Midbrain (tissue), 1 donor: ENCODE data around the gene BNIPL.
A peak's percentile ranks its signal among the peaks of the same experiment; 100 is the strongest.

ENCODE experiments used
- DNase-seq: peaks from one replicate; lab custom pipeline; 2025; lab: John Stamatoyannopoulos, UW

Gene BNIPL

DNA sequence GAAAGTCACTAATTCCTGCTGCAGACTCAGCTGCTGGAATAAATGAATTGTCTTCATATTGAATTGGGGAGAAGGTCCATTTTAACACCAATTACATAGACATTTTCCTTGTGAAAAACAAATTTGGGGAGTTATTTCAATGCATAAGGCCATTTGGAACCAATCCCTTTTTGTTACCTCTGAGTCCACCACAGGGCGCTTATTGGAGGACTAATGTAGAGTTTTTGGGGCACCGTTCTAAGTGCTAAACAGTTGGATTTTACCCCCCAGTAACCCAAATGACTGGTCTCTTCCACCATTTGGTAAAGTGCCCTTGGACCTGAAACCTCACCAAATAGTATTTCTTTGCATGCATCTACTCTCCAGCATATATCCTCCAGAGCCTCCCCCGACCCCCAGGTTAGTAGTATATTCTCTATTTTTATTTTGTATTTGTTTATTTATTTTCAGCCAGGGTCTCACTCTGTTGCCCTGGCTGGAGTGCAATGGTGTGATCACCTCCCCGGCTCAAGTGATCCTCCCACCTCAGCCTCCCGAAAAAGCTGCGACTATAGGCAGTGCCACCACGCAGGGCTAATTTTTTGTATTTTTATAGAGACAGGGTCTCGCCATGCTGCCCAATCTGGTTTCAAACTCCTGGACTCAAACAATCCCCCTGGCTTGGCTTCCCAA lies 26.6 kb upstream of the BNIPL start:
- no peak for DNase-seq

DNA sequence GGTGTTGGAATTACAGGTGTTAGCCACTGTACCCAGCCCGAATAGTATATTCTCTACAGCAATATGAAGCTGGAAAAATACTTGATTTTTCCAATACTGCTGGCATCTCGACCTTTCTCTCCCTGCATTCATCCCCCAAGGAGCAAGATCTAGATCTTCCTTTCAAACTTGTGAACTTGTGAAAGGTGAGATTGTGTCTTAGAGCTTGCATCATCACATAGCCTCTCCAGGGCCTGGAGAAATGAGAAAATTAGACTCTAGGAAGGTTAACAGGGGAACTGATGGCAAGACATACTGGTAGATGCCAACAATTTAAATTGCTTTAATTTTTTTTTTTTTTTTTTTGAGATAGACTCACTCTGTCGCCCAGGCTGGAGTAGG lies 26.1 kb upstream of the BNIPL start:
- DNase-seq: no peak

DNA sequence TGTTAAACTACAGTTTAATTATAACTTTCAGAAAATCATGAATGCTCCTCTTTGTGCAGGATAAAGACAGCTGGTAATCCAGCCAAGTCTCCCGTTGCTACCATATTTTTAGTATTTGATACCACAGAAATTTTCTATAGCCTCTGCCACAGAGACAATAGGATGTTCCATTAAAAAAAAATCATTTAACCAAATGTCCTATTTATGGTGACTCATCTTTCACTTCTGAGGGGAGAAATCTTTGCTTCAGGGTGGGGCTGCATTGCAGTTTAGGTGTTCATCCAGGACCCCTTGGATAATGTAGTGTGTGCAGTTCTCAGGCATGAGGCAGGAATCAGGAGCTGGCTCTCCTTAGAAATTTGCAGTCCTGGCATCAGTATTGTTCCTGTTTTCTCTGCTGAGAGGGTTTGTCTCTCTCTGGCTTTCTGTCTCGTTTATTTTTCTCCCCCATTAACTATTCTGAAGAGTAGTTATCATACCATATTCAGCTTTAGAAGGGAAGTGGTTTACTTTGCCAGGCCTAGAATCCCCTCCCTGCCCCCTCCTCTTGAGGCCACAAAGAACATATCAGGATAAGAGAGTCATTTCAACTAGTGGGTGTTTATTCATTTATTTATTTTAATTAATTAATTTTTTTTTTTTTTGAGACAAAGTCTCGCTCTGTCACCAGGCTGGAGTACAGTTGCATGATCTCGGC lies 25.1 kb upstream of the BNIPL start:
- DNase-seq: no peak

DNA sequence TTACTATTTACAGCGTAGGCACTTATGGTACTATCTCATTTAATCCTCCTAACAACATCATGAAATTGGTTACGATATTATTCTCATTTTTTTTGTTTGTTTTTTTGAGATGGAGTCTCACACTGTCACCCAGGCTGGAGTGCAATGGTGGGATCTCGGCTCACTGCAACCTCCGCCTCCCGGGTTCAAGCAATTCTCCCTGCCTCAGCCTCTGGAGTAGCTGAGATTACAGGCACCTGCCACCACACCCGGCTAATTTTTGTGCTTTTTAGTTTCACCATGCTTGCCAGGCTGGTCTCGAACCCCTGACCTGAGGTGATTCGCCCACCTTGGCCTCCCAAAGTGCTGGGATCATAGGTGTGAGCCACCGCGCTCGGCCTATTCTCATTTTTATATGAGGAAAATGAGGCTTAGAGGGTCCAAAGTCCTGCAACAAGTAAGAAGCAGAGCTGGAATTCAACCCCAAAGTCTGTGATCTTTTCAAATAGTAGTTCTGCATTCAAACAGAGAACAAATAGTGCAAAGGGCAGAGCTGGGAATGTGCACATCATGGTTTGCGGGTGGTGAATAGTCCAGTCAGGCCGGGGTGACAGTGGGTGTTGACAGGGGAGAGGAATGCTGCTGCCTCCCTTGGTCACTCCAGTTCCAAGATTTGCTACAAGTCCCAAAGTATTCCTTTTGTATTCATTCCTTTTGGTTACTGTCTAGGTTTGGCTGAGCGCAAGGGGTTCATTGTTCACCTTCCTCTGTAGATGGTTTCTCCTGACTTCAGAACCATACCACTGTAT lies 23.5 kb upstream of the BNIPL start:
- no peak for DNase-seq

DNA sequence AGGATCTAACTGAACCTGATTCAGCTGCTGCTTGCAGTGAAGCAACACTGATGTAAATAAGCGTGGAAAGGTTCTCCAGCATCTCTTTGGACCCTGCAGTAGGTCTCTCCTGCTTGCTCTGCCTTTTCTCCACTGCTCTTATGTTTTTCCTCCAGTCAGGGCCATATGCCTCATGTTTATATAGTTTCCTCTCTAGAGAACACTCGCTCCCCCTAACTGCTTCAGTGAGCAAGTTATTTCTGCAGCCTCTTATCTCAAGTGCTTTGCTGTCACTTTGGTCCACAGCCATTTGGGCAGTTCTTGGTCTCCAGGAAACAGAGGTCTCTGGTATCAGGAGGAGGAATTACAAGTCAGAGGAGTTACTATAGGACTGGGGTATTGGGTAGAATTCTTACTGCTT lies 22.9 kb upstream of the BNIPL start:
- no peak for DNase-seq

DNA sequence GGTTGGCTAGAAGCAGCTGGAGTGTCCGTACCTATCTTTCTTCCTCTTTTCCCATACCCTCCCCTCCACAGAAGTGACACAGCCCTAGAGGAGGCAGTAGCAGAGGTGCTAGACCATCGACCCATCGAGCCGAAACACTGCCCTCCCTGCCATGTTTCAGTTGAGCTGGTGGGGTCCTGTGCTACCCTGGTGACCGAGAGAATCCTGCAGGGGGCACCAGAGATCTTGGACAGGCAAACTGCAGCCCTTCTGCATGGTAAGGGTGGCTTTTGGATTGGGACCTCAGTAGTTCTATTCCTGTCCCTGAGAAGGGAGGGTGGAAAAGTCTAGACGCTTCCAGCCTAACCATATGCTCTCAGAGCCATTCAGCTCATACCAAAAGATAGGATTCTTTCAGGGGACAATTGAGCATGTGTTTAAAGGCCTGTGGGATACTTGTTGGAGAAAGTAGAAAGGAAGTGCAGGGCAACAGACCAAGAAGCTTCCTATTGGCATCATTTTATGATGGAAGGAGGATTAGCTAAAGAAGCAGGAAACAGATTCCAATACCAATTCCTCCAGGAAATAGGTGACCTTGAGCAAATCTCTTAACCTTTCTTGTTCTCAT lies 11.7 kb upstream of the BNIPL start:
- DNase-seq: peak; percentile 85

DNA sequence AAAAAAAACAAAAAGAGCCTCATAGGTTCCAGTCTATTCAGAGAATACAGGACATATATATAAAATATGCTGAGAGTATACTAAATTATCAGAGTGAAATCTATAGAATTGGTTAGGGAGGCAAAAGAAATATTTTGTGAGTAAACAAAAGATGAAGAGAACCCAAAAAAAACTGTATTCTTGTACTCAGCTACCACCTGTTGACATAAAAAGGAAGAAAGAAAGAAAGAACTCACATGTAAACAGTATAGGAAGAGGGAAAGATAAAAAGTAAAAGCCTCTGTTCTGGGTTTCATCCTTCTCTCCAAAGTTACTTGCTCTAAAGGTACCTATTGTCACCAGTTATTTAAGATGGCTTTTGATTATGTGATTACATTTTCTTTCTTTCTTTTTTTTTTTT lies 9.9 kb upstream of the BNIPL start:
- DNase-seq: no peak

DNA sequence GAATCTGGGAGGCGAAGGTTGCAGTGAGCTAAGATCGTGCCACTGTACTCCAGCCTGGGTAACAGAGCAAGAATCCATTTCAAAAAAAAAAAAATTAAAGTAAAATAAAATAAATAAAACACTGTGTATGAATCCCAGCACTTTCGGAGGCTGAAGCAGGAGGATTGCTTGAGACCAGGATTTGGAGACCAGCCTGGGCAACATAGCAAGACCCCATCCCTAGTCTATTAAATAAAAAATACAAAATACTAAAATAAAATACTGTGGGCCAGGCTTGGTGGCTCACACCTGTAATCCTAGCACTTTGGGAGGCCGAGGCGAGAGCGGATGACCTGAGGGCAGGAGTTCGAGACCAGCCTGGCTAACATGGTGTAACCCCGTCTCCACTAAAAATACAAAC lies 4.2 kb upstream of the BNIPL start:
- DNase-seq: no peak

DNA sequence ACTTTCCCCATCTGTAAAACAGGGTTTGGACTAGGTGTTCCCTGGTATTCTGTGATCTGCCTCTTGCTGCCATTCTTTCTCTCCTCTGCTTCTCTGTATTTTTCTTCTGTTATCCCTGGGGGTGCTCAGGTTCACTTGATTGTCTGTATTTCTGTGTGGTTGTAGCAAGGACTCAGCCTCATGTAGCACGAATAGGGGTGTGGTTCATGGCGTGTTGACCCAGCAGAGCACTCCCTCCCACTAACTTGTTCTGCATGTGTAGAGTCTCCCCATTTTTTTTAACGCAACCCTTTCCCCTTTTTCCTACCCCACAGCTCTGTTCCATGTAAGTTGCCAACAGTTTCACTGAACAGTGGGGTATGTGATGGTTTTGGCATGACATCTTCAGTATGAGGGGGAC lies 1.2 kb upstream of the BNIPL start:
- no peak for DNase-seq

DNA sequence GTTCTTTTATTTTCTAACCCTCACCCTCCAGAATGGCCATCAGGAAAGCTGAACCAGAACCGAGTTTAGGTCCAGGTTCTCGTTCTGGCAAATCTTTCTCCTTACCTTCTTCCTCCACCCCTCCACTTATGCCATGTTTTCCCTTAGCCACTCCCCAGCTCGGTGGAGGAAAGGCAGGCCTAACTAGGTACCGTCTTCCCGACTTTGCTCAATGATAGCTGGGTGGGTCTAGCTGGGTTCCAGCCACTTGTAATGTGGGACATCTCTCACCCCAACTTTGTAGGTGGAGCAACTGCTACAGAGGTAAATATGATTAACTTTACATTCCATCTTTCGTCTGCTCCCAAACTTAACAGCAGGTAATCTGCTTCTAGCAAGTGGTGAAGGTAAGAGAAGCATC lies 646 bp downstream of the BNIPL start:
- DNase-seq: no peak

DNA sequence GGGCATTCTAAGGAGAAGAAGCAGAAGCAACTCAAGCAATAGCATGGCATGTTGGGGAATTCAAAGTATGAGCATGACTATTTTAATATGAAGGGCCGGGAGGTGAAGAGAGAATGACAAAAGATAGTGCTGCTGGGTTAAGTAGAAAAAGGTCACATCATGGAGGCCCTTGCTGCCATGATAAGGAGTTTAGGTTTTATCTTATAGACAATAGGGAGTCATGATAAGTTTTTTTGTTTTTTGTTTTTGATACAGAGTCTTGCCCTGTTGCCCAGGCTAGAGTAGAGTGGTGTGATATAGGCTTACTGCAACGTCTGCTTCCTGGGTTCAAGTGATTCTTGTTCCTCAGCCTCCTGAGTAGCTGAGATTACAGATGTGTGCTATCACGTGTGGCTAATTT lies 3.1 kb downstream of the BNIPL start:
- DNase-seq: no peak

DNA sequence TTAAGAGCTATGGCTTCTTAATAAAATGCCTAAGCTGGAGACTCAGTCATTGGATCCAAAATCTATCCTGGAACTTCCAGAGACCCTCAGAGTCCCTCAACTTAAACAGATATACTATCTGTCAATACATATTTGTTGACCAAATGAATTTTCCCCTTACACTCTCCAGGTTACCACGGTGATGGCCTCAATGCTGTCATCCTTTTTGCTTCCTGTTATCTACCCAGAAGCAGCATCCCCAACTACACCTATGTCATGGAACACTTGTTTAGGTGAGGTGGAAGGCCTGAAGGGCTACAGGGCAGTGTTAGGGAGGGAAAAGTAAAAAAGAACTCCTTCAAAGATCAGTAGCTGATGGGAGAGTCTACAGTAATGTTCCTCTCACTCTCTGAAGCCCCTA lies 6.8 kb downstream of the BNIPL start:
- DNase-seq: no peak

DNA sequence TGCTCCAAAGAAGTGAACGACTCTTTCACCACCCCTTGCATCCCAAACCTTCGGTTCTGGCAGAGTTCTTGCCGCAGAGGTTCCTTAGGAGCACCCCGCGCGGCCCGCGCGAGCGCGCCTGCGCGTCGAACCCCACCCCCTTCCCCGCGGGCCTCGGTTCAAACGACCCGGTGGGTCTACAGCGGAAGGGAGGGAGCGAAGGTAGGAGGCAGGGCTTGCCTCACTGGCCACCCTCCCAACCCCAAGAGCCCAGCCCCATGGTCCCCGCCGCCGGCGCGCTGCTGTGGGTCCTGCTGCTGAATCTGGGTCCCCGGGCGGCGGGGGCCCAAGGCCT lies 11.2 kb downstream of the BNIPL start, which contains the start of gene C1orf56:
Gene C1orf56 (plus strand): TSS at position 161 of the 334 bp plus-strand sequence. CDS start 97 bp downstream, at position 258.
- DNase-seq: peak; percentile 86

DNA sequence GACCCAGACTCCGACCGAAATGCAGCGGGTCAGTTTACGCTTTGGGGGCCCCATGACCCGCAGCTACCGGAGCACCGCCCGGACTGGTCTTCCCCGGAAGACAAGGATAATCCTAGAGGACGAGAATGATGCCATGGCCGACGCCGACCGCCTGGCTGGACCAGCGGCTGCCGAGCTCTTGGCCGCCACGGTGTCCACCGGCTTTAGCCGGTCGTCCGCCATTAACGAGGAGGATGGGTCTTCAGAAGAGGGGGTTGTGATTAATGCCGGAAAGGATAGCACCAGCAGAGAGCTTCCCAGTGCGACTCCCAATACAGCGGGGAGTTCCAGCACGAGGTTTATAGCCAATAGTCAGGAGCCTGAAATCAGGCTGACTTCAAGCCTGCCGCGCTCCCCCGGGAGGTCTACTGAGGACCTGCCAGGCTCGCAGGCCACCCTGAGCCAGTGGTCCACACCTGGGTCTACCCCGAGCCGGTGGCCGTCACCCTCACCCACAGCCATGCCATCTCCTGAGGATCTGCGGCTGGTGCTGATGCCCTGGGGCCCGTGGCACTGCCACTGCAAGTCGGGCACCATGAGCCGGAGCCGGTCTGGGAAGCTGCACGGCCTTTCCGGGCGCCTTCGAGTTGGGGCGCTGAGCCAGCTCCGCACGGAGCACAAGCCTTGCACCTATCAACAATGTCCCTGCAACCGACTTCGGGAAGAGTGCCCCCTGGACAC lies 11.7 kb downstream of the BNIPL start:
- DNase-seq: peak; percentile 55

DNA sequence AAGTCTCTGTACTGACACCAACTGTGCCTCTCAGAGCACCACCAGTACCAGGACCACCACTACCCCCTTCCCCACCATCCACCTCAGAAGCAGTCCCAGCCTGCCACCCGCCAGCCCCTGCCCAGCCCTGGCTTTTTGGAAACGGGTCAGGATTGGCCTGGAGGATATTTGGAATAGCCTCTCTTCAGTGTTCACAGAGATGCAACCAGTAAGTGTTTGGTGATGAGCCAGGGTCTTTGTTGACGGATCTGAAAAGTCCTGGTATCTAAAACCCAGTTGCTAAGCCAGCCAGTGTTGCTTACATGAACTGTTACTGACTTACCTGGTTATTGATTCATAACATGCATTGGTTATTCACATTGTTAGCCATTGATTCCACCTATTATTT lies 12.3 kb downstream of the BNIPL start:
- DNase-seq: no peak

DNA sequence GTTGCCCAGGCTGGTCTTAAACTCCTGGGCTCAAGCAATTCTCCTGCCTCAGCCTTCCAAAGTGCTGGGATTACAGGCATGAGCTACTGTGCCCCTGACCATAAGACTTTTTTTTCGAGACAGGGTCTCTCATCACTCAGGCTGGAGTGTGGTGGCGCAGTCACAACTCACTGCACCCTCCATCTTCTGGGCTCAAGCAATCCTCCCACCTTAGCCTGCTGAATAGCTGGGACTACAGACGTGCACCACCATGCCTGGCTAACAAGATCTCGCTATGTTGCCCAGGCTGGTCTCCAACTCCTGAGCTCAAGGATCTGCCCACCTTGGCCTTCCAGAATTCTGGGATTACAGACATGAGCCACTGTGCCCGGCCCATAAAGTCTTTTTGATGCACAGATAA lies 13.1 kb downstream of the BNIPL start:
- no peak for DNase-seq

DNA sequence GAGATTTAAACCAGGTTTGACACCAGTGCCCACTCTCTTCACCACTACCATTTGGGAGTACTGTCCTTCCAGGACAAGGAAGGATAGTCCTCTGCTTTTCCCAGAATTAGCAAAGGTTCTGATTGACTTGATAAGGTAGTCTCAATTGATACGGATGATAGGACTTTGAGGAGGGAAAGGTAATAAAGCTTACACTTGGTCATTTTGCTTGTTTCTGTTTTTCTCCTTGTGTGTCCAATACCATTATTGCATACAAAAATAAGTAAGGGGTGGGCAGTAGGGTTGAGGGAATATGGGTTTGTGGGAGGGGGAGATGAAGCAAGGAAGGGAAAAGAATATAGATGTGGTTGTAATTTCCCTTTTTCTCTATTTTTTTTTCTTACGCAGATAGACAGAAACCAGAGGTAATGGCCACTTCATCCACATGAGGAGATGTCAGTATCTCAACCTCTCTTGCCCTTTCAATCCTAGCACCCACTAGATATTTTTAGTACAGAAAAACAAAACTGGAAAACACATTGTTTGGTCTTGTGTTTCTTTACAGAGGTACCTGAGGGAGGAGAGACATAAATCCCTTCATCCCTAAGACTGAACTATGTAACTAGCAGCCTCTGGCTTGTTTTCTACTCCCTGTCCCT lies 13.8 kb downstream of the BNIPL start:
- DNase-seq: no peak

DNA sequence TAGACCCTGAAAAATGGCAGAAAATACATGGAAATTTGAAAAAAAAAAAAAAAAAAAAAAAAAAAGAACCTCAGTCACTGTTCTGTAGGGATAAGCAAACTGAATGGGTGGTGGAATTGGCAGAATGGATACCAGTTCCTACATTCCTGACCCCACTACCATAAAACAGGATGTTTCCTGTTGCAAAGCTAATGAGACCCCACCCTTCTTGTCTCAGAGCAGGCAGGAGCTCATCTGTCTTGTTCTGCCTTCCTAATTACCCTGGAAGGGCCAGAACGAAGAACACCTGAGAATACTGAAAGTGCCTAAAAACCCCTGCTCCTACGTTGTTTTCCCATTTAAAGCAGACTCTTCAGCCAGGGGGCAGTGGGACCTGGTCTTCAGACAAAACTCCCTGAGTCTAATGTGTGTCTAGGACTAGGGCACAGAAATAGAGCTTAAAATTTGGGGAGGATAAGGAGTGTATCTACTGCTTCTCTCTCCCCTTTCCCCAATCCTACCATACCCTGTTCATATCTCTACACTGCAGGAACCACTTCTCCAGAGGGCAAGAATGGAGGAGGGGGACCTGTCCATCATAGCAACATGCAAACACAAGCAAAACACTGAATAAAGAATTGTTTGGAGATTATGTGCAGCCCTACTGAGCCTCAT lies 15.1 kb downstream of the BNIPL start:
- no peak for DNase-seq

DNA sequence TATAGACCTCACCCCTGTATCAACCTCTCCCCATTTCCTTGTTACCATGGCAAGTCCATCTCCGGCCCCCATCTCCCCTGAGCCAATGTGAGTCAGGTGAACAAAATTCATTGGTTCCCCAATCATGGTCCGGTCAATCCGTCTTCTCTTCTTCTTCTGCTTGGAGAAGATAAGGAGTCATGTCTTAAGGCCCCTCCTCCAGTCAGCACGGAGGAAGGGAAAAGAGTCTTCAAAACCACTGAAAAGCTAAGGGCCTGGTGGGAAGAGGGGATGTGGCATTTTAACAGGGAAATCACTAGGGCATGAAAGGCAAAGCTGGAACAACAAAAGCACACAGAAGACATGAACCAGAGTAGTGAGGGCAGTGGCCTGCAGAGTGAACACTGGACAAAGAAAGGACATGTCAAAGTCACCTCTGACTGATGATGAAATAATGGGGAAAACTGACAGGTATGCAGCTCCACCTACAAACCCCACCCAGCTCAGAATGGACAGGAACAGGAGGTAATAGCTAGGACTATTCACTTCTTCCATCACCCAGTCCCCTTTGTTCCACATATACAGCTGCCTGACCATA lies 18.7 kb downstream of the BNIPL start:
- DNase-seq: no peak

DNA sequence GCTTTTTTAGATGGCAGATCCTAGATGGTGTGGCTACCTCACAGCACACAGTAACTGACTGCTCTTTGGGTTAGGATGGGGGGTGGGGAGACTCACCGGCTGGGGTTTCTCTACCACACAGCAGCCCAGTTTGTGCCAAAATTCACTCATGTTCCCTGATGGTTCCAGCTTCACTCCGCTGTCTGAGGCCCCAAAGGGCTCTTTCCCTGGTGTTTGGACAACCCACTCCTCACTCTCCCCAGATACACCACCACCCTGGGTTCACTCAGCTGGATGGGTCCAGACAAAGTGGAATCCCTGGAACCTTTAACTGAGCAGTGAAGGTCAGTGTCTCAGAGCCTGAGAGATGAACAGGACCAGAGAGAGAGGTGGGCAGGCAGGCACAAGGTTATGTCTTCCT lies 19.2 kb downstream of the BNIPL start:
- DNase-seq: no peak

DNA sequence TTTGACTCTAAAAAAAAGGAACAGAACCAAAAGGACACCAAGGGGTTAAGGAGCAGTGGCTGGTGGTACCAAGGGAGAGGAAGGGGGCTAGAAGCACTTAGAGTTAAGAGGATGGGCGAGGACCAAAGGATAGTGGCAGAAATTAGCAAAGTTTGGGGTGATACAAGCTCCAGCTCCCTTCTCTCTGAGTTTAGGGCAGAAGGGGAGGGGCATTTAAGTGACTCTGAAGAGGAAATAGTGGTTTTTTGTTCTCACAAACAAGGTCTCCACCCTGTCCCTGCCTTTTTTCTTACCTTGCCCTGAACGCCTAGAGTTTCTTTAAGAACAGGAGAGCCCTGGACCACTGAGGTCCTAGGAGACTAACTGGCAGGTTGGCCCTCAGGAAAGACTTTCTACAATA lies 19.8 kb downstream of the BNIPL start:
- no peak for DNase-seq
